Neural crest cell (in vitro differentiated cells): ENCODE measurements around the gene SLC51B. TPM values are rescaled to one million over a fixed set of nuclear protein-coding genes. Genes with fewer than 3 reads are reported as not detected.
"Not testable (repeated sequence)": the region's sequence is repeated elsewhere in the genome, so short reads cannot be mapped to it uniquely, and the experiment has no call there.

ENCODE experiments used
- DNase-seq: peaks from one replicate; pipeline ENCODE4 v3.0.0; 2021; ENCODE audit warnings: low read depth, mixed read lengths, low spot score
- H3K27ac Mint-ChIP-seq: one replicate; pipeline ENCODE4 v1.8.0; 2021; ENCODE audit warnings: mild to moderate bottlenecking, mixed read lengths; ENCODE audit not compliant: unreplicated experiment
- H3K27me3 Mint-ChIP-seq: 2 replicates; pipeline ENCODE4 v1.8.0; 2021; ENCODE audit warnings: low read depth, mild to moderate bottlenecking, mixed read lengths
- H3K36me3 Mint-ChIP-seq: 2 replicates; pipeline ENCODE4 v1.8.0; 2021; ENCODE audit warnings: low read depth, mild to moderate bottlenecking, mixed read lengths
- H3K4me1 Mint-ChIP-seq: 2 replicates; pipeline ENCODE4 v1.8.0; 2021; ENCODE audit warnings: mixed read lengths
- H3K4me3 Mint-ChIP-seq: one replicate; pipeline ENCODE4 v1.8.0; 2021; ENCODE audit warnings: mild to moderate bottlenecking, mixed read lengths
- H3K9me3 Mint-ChIP-seq: 2 replicates; pipeline ENCODE4 v1.8.0; 2021; ENCODE audit warnings: mixed read lengths
- total RNA-seq: library from RNA; stranded (reverse); gene quantifications from 2 replicates; pipeline ENCODE4 v1.2.1, GENCODE V29; 2021
- TF ChIP-seq, protein P1 (sequence below): fragments of 200-600 bp; sonication (generic); conservative IDR thresholded peaks from 2 replicates; pipeline ENCODE4 v1.5.0; 2021; ENCODE audit warnings: antibody characterized with exemption, mild to moderate bottlenecking

The SLC51B gene
- total RNA-seq, 1 donor from 2014 or later, result not detected

DNA sequence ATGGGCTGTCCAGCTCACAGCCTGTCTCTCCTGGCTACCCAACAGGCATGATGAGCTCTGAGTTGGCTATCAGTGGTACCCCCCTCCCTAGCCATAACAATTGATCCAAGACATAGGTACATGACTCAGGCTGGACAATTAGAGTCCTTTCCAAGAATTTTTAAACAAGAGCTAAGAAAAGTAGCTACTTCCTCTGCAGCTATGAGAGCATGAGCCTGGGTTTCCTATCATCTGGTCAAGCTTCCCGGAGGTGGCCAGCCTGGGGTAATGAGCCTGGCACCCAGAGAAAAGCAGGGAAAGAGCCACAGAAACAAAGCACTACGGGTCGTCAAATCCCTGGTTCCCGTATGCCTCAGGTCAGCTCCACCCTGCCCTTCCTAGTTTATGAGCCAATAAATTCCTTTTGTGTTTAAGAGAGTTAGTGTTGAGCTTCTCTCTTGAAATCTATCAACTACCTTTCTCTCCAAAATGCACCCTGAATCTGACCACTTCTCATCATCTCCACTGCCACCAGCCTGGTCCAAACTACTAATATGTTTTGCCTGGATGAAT is 2.3 kb upstream of the SLC51B start:
- no peaks in the 10 kb centered on the region for H3K9me3 Mint-ChIP-seq
- H3K36me3 Mint-ChIP-seq, result no peaks in the 10 kb centered on the region
- no peak overlapping the region for H3K4me3 Mint-ChIP-seq
- no peaks in the 10 kb centered on the region for H3K27me3 Mint-ChIP-seq
- no peak for DNase-seq
- peaks cover 14% of the 10 kb centered on the region for H3K4me1 Mint-ChIP-seq
- no peak overlapping the region for H3K27ac Mint-ChIP-seq
- TF ChIP-seq, protein P1, sequence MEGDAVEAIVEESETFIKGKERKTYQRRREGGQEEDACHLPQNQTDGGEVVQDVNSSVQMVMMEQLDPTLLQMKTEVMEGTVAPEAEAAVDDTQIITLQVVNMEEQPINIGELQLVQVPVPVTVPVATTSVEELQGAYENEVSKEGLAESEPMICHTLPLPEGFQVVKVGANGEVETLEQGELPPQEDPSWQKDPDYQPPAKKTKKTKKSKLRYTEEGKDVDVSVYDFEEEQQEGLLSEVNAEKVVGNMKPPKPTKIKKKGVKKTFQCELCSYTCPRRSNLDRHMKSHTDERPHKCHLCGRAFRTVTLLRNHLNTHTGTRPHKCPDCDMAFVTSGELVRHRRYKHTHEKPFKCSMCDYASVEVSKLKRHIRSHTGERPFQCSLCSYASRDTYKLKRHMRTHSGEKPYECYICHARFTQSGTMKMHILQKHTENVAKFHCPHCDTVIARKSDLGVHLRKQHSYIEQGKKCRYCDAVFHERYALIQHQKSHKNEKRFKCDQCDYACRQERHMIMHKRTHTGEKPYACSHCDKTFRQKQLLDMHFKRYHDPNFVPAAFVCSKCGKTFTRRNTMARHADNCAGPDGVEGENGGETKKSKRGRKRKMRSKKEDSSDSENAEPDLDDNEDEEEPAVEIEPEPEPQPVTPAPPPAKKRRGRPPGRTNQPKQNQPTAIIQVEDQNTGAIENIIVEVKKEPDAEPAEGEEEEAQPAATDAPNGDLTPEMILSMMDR, result no peak

DNA sequence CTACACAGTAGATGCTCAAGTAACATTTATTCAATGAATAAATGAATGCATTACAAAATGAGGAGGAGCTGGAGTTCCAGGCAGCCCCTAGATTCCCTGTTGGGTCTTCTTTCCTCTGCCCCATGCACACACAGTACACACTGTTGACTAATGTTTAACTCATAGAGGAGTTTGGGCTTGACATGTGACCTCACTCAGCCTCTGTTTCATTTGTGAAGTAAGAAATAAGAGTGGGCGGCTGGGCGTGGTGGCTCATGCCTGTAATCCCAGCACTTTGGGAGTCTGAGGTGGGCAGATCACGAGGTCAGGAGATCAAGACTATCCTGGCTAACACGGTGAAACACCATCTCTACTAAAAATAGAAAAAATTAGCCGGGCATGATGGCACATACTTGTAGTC is 969 bp upstream of the SLC51B start:
- peaks cover 18% of the 10 kb centered on the region for H3K4me1 Mint-ChIP-seq
- DNase-seq, H3K9me3 Mint-ChIP-seq, H3K4me3 Mint-ChIP-seq, H3K36me3 Mint-ChIP-seq, H3K27me3 Mint-ChIP-seq, H3K27ac Mint-ChIP-seq: not testable (repeated sequence)

DNA sequence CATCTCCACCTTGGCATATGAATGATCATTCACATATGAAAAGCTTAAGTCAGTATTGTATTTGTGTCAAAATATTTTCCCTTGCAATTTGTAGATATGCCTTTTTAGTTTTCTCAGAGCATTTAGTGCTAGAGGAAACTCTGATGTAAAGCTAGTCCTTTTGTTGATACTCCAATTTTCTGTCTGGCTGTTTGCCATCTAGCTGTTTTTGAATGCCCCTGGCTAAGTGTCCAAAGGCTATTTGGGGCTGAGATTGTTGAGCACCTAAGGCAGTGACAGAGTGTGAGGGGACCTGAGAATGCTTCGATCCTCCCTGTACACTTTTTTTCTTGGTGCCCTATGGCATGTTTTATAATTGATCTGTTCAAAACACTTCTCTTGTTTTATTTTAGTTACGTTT is 3.1 kb downstream of the SLC51B start:
- Mint-ChIP-seq H3K27me3 (no peaks in the 10 kb centered on the region), H3K4me1 (peaks cover 30% of the 10 kb centered on the region), H3K4me3 (no peak overlapping the region), H3K36me3 (no peaks in the 10 kb centered on the region), H3K27ac (no peak overlapping the region), H3K9me3 (no peaks in the 10 kb centered on the region)
- no peak for DNase-seq
- TF ChIP-seq, protein P1, result no peak

DNA sequence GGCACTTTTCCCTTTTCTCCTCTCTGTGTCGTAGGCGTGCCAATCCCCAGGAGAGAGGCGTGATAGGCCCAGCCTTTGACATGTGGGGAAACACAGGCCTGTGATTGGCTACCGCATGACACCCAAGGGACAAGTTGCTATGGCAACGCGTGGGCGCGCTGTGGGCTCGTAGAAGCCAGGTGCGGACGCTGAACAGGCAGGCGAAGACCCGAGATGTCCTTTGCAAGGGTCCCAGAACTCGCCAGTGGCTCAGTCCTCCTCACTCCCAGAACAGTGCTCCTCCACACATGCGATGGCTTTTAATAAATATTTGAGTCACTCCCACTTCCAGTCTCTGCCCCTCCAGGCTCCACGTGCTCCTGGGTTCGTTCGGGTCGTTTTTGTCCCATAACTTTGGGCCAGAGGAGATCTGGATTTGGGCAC is 4.2 kb downstream of the SLC51B start:
- TF ChIP-seq, protein P1, result no peak
- H3K4me3 Mint-ChIP-seq, result peak overlapping the region; percentile 82
- DNase-seq, result peak; percentile 85
- H3K27ac Mint-ChIP-seq, result peak overlapping the region; percentile 57
- no peaks in the 10 kb centered on the region for H3K9me3 Mint-ChIP-seq
- no peaks in the 10 kb centered on the region for H3K27me3 Mint-ChIP-seq
- H3K4me1 Mint-ChIP-seq, result peaks cover 34% of the 10 kb centered on the region
- H3K36me3 Mint-ChIP-seq, result no peaks in the 10 kb centered on the region

DNA sequence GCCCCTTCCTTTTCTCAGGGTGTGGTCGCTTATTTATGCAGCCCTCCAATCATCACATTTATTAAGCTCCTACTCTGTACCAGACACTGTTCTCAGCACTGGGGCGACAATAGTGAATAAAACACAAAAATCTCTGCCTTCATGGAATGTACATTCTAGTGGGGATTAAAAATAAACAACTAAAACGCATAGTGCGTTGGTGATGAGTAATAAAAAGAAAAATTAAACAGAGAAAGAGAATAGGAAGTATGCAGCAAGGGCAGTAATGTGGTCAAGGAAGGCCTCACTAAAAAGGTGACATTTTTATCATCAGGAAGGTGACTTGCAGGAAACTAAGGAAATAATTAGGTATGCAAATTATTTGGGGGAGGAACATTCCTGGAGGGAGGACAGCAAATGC is 5.1 kb downstream of the SLC51B start:
- Mint-ChIP-seq H3K4me3 (peak overlapping the region; percentile 82), H3K36me3 (no peaks in the 10 kb centered on the region), H3K27ac (no peak overlapping the region), H3K27me3 (no peaks in the 10 kb centered on the region), H3K9me3 (no peaks in the 10 kb centered on the region), H3K4me1 (peaks cover 28% of the 10 kb centered on the region)
- TF ChIP-seq, protein P1, result no peak
- no peak for DNase-seq

DNA sequence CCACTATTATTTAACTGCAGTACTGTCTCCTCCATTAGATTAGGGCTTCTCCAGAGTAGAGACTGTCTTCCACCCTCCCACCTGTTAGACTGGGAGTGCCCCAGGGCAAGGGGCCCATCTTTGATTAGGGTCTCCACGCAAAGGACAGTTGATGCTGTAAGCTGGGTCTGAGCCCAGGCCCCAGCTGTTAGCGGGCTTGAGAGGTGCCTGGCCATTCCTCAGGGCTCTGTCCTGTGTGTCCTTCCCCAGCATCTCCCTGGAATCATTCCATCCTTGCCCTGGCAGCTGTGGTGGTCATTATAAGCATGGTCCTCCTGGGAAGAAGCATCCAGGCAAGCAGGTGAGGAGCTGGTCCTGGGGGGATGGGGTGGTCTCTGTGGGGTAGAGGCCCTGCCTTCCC is 6.1 kb downstream of the SLC51B start:
- Mint-ChIP-seq H3K36me3 (no peaks in the 10 kb centered on the region), H3K9me3 (no peaks in the 10 kb centered on the region), H3K4me3 (no peak overlapping the region), H3K27me3 (no peaks in the 10 kb centered on the region), H3K27ac (no peak overlapping the region), H3K4me1 (peaks cover 27% of the 10 kb centered on the region)
- no peak for DNase-seq
- TF ChIP-seq, protein P1, result no peak
